Skeletal muscle cell (primary cell): ENCODE measurements around the gene NEAT1.
"Not testable (repeated sequence)": the region's sequence is repeated elsewhere in the genome, so short reads cannot be mapped to it uniquely, and the experiment has no call there.

Experiments
- DNase-seq: peaks from one replicate; pipeline ENCODE4 v3.0.0-alpha.2; 2010; ENCODE audit warnings: low read depth
- H3K4me3 ChIP-seq: 2 replicates; pipeline ENCODE4 v1.5.1; 2011; ENCODE audit warnings: low read depth, mild to moderate bottlenecking, control low read depth, low read length, moderate library complexity

Gene NEAT1

GRCh38 chr11:65444314-65445051, 21.9 kb downstream of the NEAT1 start:
- H3K4me3 ChIP-seq: no peak overlapping the region
- DNase-seq: no peak

GRCh38 chr11:65445101-65445603, 22.6 kb downstream of the NEAT1 start:
- H3K4me3 ChIP-seq: no peak overlapping the region
- no peak for DNase-seq

GRCh38 chr11:65445604-65446445, 23.2 kb downstream of the NEAT1 start:
- no peak for DNase-seq
- no peak overlapping the region for H3K4me3 ChIP-seq

GRCh38 chr11:65446446-65447277, 24.1 kb downstream of the NEAT1 start:
- no peak for DNase-seq
- no peak overlapping the region for H3K4me3 ChIP-seq

GRCh38 chr11:65448074-65448417, 25.4 kb downstream of the NEAT1 start:
- DNase-seq: no peak

GRCh38 chr11:65448418-65449105, 26.0 kb downstream of the NEAT1 start:
- H3K4me3 ChIP-seq: no peak overlapping the region

More at GRCh38 chr11:65448074-65448417, 25.4 kb downstream of the NEAT1 start:
- no peak overlapping the region for H3K4me3 ChIP-seq

GRCh38 chr11:65451301-65451700, 28.7 kb downstream of the NEAT1 start:
- H3K4me3 ChIP-seq, DNase-seq: not testable (repeated sequence)

More at GRCh38 chr11:65448418-65449105, 26.0 kb downstream of the NEAT1 start:
- peak; percentile 57 for DNase-seq

- not testable (repeated sequence) for DNase-seq, H3K4me3 ChIP-seq
Observed at GRCh38 chr11:65452259-65452658, 29.7 kb downstream of the NEAT1 start.

- no peak for DNase-seq
- no peak overlapping the region for H3K4me3 ChIP-seq
Observed at GRCh38 chr11:65452806-65453490, 30.4 kb downstream of the NEAT1 start.

GRCh38 chr11:65454311-65454695, 31.7 kb downstream of the NEAT1 start:
- no peak for DNase-seq
- peak overlapping the region; percentile 51 for H3K4me3 ChIP-seq

GRCh38 chr11:65454696-65455456, 32.3 kb downstream of the NEAT1 start:
- H3K4me3 ChIP-seq: peak overlapping the region; percentile 51
- DNase-seq: no peak

- DNase-seq: no peak
- H3K4me3 ChIP-seq: no peak overlapping the region
Observed at GRCh38 chr11:65456418-65456817, 33.8 kb downstream of the NEAT1 start.

- no peak for DNase-seq
- H3K4me3 ChIP-seq: no peak overlapping the region
Observed at GRCh38 chr11:65459552-65459951, 37.0 kb downstream of the NEAT1 start.

- not testable (repeated sequence) for DNase-seq, H3K4me3 ChIP-seq
Observed at GRCh38 chr11:65465471-65465870, 42.9 kb downstream of the NEAT1 start.

GRCh38 chr11:65467306-65467705, 44.7 kb downstream of the NEAT1 start:
- not testable (repeated sequence) for H3K4me3 ChIP-seq, DNase-seq

GRCh38 chr11:65468874-65469333, 46.3 kb downstream of the NEAT1 start:
- DNase-seq: no peak
- no peak overlapping the region for H3K4me3 ChIP-seq

- no peak for DNase-seq
- H3K4me3 ChIP-seq: no peak overlapping the region
Observed at GRCh38 chr11:65470433-65471049, 47.9 kb downstream of the NEAT1 start.
